DMS79 (cell line): Measurements from ENCODE around the gene HSD11B2.
A peak's percentile ranks its signal among the peaks of the same experiment; 100 is the strongest.

Experiments
- DNase-seq: peaks from one replicate; lab custom pipeline; 2025; lab: John Stamatoyannopoulos, UW

HSD11B2 gene

GRCh38 chr16:67435758-67436164, 4.8 kb downstream of the HSD11B2 start:
- DNase-seq: no peak

- no peak for DNase-seq
Observed at GRCh38 chr16:67436640-67437193, 5.8 kb downstream of the HSD11B2 start.

GRCh38 chr16:67437513-67437912, 6.6 kb downstream of the HSD11B2 start:
- DNase-seq: no peak

- DNase-seq: no peak
Observed at GRCh38 chr16:67438098-67438791, 7.3 kb downstream of the HSD11B2 start.

GRCh38 chr16:67438824-67439393, 8.0 kb downstream of the HSD11B2 start:
- no peak for DNase-seq

GRCh38 chr16:67441271-67441753, 10.4 kb downstream of the HSD11B2 start:
- DNase-seq: peak; percentile 88

GRCh38 chr16:67441907-67442306, 11.0 kb downstream of the HSD11B2 start:
- DNase-seq: peak; percentile 28

- DNase-seq: no peak
Observed at GRCh38 chr16:67442581-67443255, 11.8 kb downstream of the HSD11B2 start.

GRCh38 chr16:67443265-67443664, 12.3 kb downstream of the HSD11B2 start:
- no peak for DNase-seq

GRCh38 chr16:67444259-67445125, 13.6 kb downstream of the HSD11B2 start:
- DNase-seq: no peak

GRCh38 chr16:67445126-67445426, 14.2 kb downstream of the HSD11B2 start:
- DNase-seq: no peak

- DNase-seq: no peak
Observed at GRCh38 chr16:67445441-67445912, 14.6 kb downstream of the HSD11B2 start.

GRCh38 chr16:67445913-67446907, 15.3 kb downstream of the HSD11B2 start:
- DNase-seq: no peak

- DNase-seq: no peak
Observed at GRCh38 chr16:67446968-67447507, 16.1 kb downstream of the HSD11B2 start.

GRCh38 chr16:67447508-67448076, 16.7 kb downstream of the HSD11B2 start:
- DNase-seq: no peak

- DNase-seq: no peak
Observed at GRCh38 chr16:67448580-67448979, 17.7 kb downstream of the HSD11B2 start.

GRCh38 chr16:67449336-67449735, 18.4 kb downstream of the HSD11B2 start:
- DNase-seq: peak; percentile 52

GRCh38 chr16:67449739-67450138, 18.8 kb downstream of the HSD11B2 start:
- DNase-seq: no peak

GRCh38 chr16:67451061-67451703, 20.3 kb downstream of the HSD11B2 start:
- DNase-seq: no peak
